Measurements from ENCODE around the gene FITM1. TPM values are rescaled to one million over a fixed set of nuclear protein-coding genes. Genes with fewer than 3 reads are reported as not detected.

Gene FITM1
- total RNA-seq, 1 experiment from 2014 or later: 0.55 TPM

- H3K4me1 ChIP-seq (ENCODE audit: insufficient read depth, low read length): no peaks in the 10 kb centered on the region
- no peak overlapping the region for H3K4me3 ChIP-seq (ENCODE audit: low read length)
- intact Hi-C loops (cut with micrococcal nuclease): no loop called here
- no peaks in the 10 kb centered on the region for H4K20me1 ChIP-seq (ENCODE audit: low read length)
- H3K79me2 ChIP-seq (ENCODE audit: low read length): no peaks in the 10 kb centered on the region
- H3K36me3 ChIP-seq (ENCODE audit: low read depth, low read length): no peaks in the 10 kb centered on the region
- H2AFZ ChIP-seq (ENCODE audit: low read length): no peak overlapping the region
- POLR2A ChIA-PET (ENCODE audit: unreplicated experiment): no interaction called here
- no peaks in the 10 kb centered on the region for H3F3A ChIP-seq (ENCODE audit: low read length, unreplicated experiment)
- ATAC-seq (no peak), DNase-seq (no peak)
- TF ChIP-seq EZH2phosphoT487 (IDR thresholded peaks at IDR 0.05; ENCODE audit: borderline replicate concordance, low read length) (no peak), CTCF (conservative IDR thresholded peaks at IDR 0.05; ENCODE audit: low read depth, low read length) (no peak), EZH2 (IDR thresholded peaks at IDR 0.05; ENCODE audit: low read length, unreplicated experiment) (no peak)
- no peaks in the 10 kb centered on the region for H3K9me2 ChIP-seq (replicated peaks; ENCODE audit: low read length)
- H3K27ac ChIP-seq (ENCODE audit: low read length): no peak overlapping the region
- CTCF ChIA-PET: no interaction called here
- no peak overlapping the region for H3K4me2 ChIP-seq (ENCODE audit: low read length)
- H3K9ac ChIP-seq (ENCODE audit: low read length): no peak overlapping the region
- no peaks in the 10 kb centered on the region for H3K27me3 ChIP-seq (ENCODE audit: low read length)
- no TSS peak for BruUV-seq (replicated peaks)
- H3K9me3 ChIP-seq (ENCODE audit: low read length): no peaks in the 10 kb centered on the region
These were observed 41.9 kb downstream of the FITM1 start for GRCh38 chr14:24172261-24172860.

GRCh38 chr14:24172871-24173281 lies 42.4 kb downstream of the FITM1 start:
- ATAC-seq (no peak), DNase-seq (no peak)
- H3K9me2 ChIP-seq (replicated peaks; ENCODE audit: low read length): no peaks in the 10 kb centered on the region
- CTCF ChIA-PET: no interaction called here
- no TSS peak for BruUV-seq (replicated peaks)
- no peak for TF ChIP-seq EZH2phosphoT487 (IDR thresholded peaks at IDR 0.05; ENCODE audit: borderline replicate concordance, low read length)
- no peak for TF ChIP-seq CTCF (conservative IDR thresholded peaks at IDR 0.05; ENCODE audit: low read depth, low read length)
- no peak for TF ChIP-seq EZH2 (IDR thresholded peaks at IDR 0.05; ENCODE audit: low read length, unreplicated experiment)
- intact Hi-C loops (cut with micrococcal nuclease): no loop called here
- no peaks in the 10 kb centered on the region for H3K27me3 ChIP-seq (ENCODE audit: low read length)
- no peak overlapping the region for H3K4me3 ChIP-seq (ENCODE audit: low read length)
- H2AFZ ChIP-seq (ENCODE audit: low read length): no peak overlapping the region
- H3K79me2 ChIP-seq (ENCODE audit: low read length): no peaks in the 10 kb centered on the region
- POLR2A ChIA-PET (ENCODE audit: unreplicated experiment): no interaction called here
- H4K20me1 ChIP-seq (ENCODE audit: low read length): no peaks in the 10 kb centered on the region
- no peak overlapping the region for H3K9ac ChIP-seq (ENCODE audit: low read length)
- H3K4me1 ChIP-seq (ENCODE audit: insufficient read depth, low read length): no peaks in the 10 kb centered on the region
- H3F3A ChIP-seq (ENCODE audit: low read length, unreplicated experiment): no peaks in the 10 kb centered on the region
- H3K9me3 ChIP-seq (ENCODE audit: low read length): no peaks in the 10 kb centered on the region
- no peak overlapping the region for H3K27ac ChIP-seq (ENCODE audit: low read length)
- no peaks in the 10 kb centered on the region for H3K36me3 ChIP-seq (ENCODE audit: low read depth, low read length)
- no peak overlapping the region for H3K4me2 ChIP-seq (ENCODE audit: low read length)

GRCh38 chr14:24176599-24176998 lies 46.1 kb downstream of the FITM1 start:
- H3K4me1 ChIP-seq (ENCODE audit: insufficient read depth, low read length): no peaks in the 10 kb centered on the region
- no peak overlapping the region for H2AFZ ChIP-seq (ENCODE audit: low read length)
- no peak overlapping the region for H3K9ac ChIP-seq (ENCODE audit: low read length)
- ATAC-seq (no peak), DNase-seq (no peak)
- POLR2A ChIA-PET (ENCODE audit: unreplicated experiment): no interaction called here
- H3K27me3 ChIP-seq (ENCODE audit: low read length): no peaks in the 10 kb centered on the region
- TF ChIP-seq EZH2phosphoT487 (IDR thresholded peaks at IDR 0.05; ENCODE audit: borderline replicate concordance, low read length) (no peak), CTCF (conservative IDR thresholded peaks at IDR 0.05; ENCODE audit: low read depth, low read length) (no peak), EZH2 (IDR thresholded peaks at IDR 0.05; ENCODE audit: low read length, unreplicated experiment) (no peak)
- no peaks in the 10 kb centered on the region for H4K20me1 ChIP-seq (ENCODE audit: low read length)
- no peaks in the 10 kb centered on the region for H3K9me3 ChIP-seq (ENCODE audit: low read length)
- H3K79me2 ChIP-seq (ENCODE audit: low read length): no peaks in the 10 kb centered on the region
- no peak overlapping the region for H3K27ac ChIP-seq (ENCODE audit: low read length)
- CTCF ChIA-PET: no interaction called here
- H3K4me3 ChIP-seq (ENCODE audit: low read length): no peak overlapping the region
- intact Hi-C loops (cut with micrococcal nuclease): no loop called here
- BruUV-seq (replicated peaks): no TSS peak
- H3K9me2 ChIP-seq (replicated peaks; ENCODE audit: low read length): no peaks in the 10 kb centered on the region
- H3K36me3 ChIP-seq (ENCODE audit: low read depth, low read length): peaks cover 19% of the 10 kb centered on the region; the same call in 1 of the 2 replicates
- no peak overlapping the region for H3K4me2 ChIP-seq (ENCODE audit: low read length)
- H3F3A ChIP-seq (ENCODE audit: low read length, unreplicated experiment): no peaks in the 10 kb centered on the region

All from PC-3 (cell line).